ACC112 (cell line): ENCODE results near the gene CMTM8.

Source experiments
- H2AFZ ChIP-seq: fragments of 200-600 bp; sonication (generic); one replicate; pipeline ENCODE4 v1.6.0; 2017; ENCODE audit warnings: antibody characterized with exemption, low read length; ENCODE audit not compliant: unreplicated experiment
- H3K27ac ChIP-seq: fragments of 200-600 bp; sonication (generic); 2 replicates; pipeline ENCODE4 v1.5.1; 2014; ENCODE audit warnings: low read depth, mild to moderate bottlenecking, antibody characterized with exemption, low read length, moderate library complexity
- H3K27me3 ChIP-seq: fragments of 200-600 bp; sonication (generic); 2 replicates; pipeline ENCODE4 v1.6.1; 2014; ENCODE audit warnings: mild to moderate bottlenecking, antibody characterized with exemption, low read length, moderate library complexity, mixed read lengths; ENCODE audit not compliant: insufficient read depth
- H3K36me3 ChIP-seq: fragments of 200-600 bp; sonication (generic); 2 replicates; pipeline ENCODE4 v1.6.1; 2016; ENCODE audit warnings: mild to moderate bottlenecking, antibody characterized with exemption, low read length, moderate library complexity, mixed read lengths; ENCODE audit not compliant: insufficient read depth
- H3K4me1 ChIP-seq: fragments of 200-600 bp; sonication (generic); one replicate; pipeline ENCODE4 v1.6.1; 2016; ENCODE audit warnings: low read length, mixed read lengths; ENCODE audit not compliant: insufficient read depth, unreplicated experiment, control insufficient read depth
- H3K4me3 ChIP-seq: fragments of 200-600 bp; sonication (generic); 2 replicates; pipeline ENCODE4 v1.5.1; 2014; ENCODE audit warnings: mild to moderate bottlenecking, low read depth, low read length
- H3K79me2 ChIP-seq: fragments of 200-600 bp; sonication (generic); one replicate; pipeline ENCODE4 v1.6.0; 2016; ENCODE audit warnings: low read length; ENCODE audit not compliant: control insufficient read depth, unreplicated experiment, insufficient read depth

The CMTM8 gene

DNA sequence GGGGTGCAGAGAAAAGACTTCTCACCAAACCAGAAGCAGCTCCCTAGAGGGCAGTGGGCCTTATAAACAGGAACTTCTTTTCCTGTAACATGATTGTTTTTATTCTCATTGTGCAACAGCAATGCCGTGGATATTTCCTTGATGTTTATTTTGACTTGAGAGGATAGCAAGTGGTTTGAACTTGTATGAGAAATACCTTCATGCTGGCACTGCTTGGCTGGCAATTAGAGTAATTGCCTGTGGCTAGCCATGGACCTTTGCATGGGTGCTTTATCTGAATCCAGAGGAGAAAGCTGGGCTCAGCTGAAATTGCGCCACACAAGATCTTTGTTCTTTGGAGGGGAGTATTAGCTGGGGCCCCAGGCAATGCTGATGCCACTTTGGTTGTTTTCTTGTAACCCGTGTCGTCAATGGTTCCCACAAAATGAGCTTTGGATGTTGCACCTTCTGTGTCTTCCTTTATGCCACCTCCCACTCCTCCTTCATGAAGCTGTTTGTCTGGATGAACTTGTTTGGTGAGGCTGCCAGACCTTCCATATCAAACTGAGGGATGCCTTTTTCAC, 37.9 kb downstream of the CMTM8 start:
- Histone ChIP-seq H3K27ac (no peak overlapping the region), H3K4me3 (no peak overlapping the region), H3K79me2 (no peaks in the 10 kb centered on the region), H2AFZ (no peak overlapping the region), H3K4me1 (peaks cover 18% of the 10 kb centered on the region), H3K36me3 (no peaks in the 10 kb centered on the region), H3K27me3 (no peaks in the 10 kb centered on the region)

DNA sequence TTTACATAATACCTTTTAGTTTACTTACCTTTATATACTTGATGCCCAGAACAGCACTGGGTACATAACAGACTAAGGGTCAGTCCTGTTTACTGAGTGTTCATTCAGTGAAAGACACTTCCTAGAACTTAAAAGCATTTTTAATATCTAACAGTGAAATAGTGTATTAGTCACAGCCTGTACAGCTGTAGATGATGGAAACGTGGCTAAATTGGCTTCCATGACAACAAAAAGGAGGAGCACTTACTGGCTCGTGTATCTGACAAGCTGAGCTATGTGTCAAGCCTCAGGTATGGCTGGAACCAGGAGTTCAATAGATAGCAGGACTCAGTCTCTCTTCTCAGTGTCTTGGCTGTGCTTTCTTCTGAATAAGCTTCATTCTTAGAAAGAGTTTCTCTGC, 40.2 kb downstream of the CMTM8 start:
- no peak overlapping the region for H2AFZ ChIP-seq
- no peaks in the 10 kb centered on the region for H3K27me3 ChIP-seq
- no peaks in the 10 kb centered on the region for H3K36me3 ChIP-seq
- no peak overlapping the region for H3K4me3 ChIP-seq
- peaks cover 18% of the 10 kb centered on the region for H3K4me1 ChIP-seq
- H3K79me2 ChIP-seq: no peaks in the 10 kb centered on the region
- no peak overlapping the region for H3K27ac ChIP-seq

DNA sequence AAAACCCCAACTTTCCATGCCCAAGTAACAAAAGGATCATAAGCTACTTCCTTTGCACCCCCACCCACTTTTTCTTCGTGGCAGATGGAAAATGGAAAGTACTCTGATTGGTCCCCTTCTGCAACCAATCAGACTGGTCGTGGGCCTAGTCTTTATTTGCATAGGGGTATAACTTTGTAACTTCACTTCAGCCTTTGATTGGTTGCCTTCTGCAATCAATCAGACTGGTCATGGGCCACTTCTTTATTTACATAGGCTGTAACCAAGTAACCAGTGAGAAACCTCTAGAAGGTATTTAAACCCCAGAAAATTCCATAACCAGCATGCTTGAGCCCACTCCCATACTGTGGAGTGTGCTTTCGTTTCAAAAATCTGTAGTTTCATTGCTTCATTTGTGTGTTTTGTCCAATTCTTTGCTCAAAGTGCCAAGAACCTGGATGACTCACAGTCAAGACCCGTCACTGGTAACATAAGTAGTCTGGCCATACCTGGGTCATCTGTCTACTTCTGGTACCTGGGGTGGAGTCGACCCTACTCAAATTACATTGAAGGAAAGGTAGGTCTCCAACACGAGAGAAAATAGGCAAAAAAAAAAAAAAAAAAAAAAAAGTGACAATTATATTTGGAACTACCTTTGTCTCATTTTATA, 41.9 kb downstream of the CMTM8 start:
- H3K4me1 ChIP-seq: peaks cover 18% of the 10 kb centered on the region
- no peaks in the 10 kb centered on the region for H3K79me2 ChIP-seq
- H2AFZ ChIP-seq: no peak overlapping the region
- no peaks in the 10 kb centered on the region for H3K27me3 ChIP-seq
- no peaks in the 10 kb centered on the region for H3K36me3 ChIP-seq
- no peak overlapping the region for H3K4me3 ChIP-seq
- no peak overlapping the region for H3K27ac ChIP-seq

DNA sequence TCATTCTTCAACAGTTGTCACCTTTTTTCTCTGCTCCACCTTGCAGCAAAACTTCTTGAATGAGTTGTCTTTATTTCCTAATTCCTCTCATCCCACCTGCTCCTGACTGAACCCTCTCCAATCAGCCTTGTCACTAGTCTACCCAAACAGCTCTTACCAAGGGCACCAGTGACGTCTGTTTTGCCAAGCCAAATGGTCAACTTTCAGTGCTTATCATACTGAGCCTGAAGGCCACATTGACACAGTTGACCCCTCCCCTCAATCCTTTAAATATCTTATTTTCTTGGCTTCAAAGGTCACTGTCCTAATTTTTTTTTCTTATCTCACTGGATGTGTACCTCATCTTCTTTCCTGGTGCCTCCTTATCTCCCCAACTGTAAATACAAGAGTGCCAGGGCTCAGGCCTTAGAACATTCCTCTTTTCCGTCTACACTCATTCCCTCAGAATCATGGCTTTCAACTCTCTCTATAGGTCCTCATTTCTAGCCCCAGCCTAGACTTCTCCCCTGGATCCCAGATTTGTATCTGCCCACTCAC, 43.2 kb downstream of the CMTM8 start:
- no peaks in the 10 kb centered on the region for H3K27me3 ChIP-seq
- no peak overlapping the region for H3K27ac ChIP-seq
- no peak overlapping the region for H3K4me3 ChIP-seq
- no peaks in the 10 kb centered on the region for H3K79me2 ChIP-seq
- H3K4me1 ChIP-seq: peaks cover 8% of the 10 kb centered on the region
- no peak overlapping the region for H2AFZ ChIP-seq
- H3K36me3 ChIP-seq: no peaks in the 10 kb centered on the region

DNA sequence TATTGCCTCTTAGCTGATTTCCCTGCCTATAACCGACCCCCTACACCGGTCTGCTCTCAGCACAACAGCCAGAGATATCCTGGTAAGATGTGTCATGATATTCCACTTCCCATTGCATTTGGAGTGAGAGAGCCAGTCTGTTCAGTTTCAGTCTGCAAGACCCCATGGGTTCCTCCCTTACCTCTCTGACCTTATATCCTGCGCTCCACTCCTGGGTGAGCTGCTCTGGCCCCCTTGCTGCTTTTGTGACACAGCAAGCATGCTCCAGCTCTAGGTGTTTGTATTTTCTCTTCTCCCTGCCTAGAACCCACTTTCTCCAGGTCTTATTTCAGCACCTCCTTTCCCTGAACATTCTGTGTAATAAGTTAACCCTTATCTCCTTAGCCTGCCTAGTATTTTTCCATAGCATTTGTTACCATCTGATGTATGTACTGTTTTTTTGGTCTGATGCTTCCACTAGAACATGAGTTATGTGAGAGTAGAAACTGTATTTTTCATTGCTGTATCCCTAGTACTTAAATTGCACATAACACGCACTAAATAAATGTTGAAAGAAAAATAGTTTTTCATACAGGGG, 44.2 kb downstream of the CMTM8 start:
- Histone ChIP-seq H3K27ac (no peak overlapping the region), H3K4me1 (peaks cover 6% of the 10 kb centered on the region), H3K27me3 (no peaks in the 10 kb centered on the region), H3K79me2 (no peaks in the 10 kb centered on the region), H2AFZ (no peak overlapping the region), H3K36me3 (no peaks in the 10 kb centered on the region), H3K4me3 (no peak overlapping the region)

DNA sequence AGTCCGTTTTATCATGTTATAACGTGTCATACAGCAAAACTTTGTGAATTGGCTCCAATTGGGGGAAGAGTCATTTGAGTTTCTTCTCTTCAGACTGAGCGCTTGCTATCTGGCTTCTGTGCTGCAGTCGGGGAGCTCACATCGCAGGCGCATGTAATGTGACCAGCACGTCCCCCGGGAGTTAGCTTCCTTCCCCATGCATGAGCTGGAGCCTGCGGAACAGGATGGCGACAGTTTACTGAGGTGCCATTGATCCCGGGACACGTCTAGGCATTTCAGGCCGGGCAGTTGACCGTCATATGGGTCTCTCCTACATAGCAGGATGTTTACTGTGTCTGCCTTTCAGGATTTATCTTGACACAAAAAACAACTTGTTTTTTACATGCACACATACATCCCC, 44.8 kb downstream of the CMTM8 start:
- Histone ChIP-seq H3K27me3 (no peaks in the 10 kb centered on the region), H3K4me1 (peaks cover 6% of the 10 kb centered on the region), H2AFZ (no peak overlapping the region), H3K27ac (no peak overlapping the region), H3K79me2 (no peaks in the 10 kb centered on the region), H3K4me3 (no peak overlapping the region), H3K36me3 (no peaks in the 10 kb centered on the region)

DNA sequence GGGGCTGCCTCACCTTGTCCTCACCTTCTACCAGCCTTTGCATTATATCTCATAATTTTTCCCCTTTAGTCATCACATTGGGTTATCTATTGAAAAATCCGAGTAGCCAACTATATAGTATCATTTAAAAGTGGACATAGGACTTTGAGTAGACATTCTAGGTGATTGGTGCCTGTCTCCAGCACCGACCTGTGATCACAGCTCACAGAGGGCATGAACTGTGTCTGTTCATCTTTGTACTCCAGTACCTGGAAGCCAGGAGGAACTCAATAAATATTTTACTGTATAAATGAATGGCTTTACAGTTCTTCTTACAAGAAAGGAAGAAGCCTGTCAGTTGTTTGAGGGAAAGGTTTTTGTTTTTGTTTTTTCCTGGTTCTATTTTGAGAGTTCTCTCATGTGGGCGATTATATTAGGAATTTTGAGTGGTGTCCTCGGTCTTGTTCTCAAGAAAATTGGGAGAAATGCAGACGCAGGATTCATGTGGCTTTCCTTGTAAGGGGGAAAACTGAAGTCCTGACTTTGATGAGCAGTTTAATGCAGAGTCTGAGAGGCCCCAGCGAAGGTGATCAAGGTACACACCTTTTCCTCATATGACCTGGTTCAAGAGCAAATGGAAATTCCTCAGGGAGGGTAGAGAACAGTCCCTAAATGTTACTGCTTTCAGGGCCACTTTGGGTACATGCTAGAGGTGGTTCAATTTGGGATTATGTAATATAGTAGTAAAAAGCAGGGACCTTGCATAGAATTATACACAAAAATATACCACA, 46.1 kb downstream of the CMTM8 start:
- H3K27ac ChIP-seq: no peak overlapping the region
- no peaks in the 10 kb centered on the region for H3K4me1 ChIP-seq
- H3K27me3 ChIP-seq: no peaks in the 10 kb centered on the region
- H3K4me3 ChIP-seq: no peak overlapping the region
- no peak overlapping the region for H2AFZ ChIP-seq
- no peaks in the 10 kb centered on the region for H3K36me3 ChIP-seq
- H3K79me2 ChIP-seq: no peaks in the 10 kb centered on the region

DNA sequence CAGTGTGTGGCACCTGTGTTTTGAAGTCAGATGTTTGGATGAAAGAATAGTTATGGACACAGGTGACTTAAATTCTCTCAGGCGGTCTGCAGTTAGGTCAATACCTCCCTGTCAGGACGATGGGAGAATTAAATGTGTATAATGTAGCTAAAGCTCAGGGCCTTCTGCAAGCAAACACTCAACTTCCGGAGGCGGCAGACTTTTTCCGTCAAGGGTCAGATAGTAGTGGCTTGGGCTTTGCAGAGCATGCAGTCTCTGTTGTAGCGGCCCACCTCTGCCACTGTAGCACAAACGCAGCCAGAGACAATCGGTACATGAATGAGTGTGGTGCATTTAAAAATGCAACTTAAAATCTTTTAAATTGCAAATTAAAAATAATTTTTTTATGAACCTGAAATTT, 47.4 kb downstream of the CMTM8 start:
- H2AFZ ChIP-seq: no peak overlapping the region
- H3K4me1 ChIP-seq: no peaks in the 10 kb centered on the region
- H3K4me3 ChIP-seq: no peak overlapping the region
- no peaks in the 10 kb centered on the region for H3K79me2 ChIP-seq
- no peaks in the 10 kb centered on the region for H3K27me3 ChIP-seq
- H3K36me3 ChIP-seq: no peaks in the 10 kb centered on the region
- H3K27ac ChIP-seq: no peak overlapping the region

DNA sequence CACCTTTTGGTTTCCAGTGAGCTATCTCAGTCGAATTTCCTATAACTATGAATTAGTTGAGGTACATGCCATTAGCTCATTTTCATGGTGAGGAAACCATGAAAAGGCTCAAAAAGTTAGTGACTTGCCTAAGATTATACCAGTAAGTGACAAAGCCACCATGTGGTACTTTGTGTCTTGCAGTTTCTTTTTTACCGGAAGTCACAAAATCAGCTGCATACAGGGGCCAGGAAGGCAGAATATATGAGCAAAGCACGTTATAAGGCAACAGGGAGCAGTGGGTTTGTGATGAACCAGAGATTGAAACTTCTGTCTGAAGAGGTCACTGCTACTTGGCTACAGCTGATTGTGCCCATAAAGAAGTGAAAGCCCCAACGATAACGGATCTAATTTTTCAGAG, 50.3 kb downstream of the CMTM8 start:
- Histone ChIP-seq H2AFZ (no peak overlapping the region), H3K79me2 (no peaks in the 10 kb centered on the region), H3K4me3 (no peak overlapping the region), H3K27me3 (no peaks in the 10 kb centered on the region), H3K36me3 (no peaks in the 10 kb centered on the region), H3K27ac (no peak overlapping the region), H3K4me1 (no peaks in the 10 kb centered on the region)

DNA sequence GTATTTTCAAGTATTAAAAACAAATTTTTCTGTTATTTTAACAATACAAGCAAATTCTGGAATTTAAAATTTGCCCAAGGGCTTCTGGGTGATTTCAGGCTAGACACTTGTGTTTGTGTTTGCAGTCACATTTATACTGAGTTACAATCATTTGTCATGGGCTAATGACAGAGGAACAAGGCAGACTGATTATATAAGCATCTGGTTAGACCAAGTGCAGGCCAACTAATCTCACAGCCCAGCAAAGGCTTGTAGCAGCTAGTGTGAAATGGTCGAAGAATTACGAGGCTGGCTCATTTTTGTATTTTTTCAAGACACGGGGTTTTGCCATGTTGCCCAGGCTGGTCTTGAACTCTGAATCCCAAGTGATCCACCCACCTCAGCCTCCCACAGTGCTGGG, 52.1 kb downstream of the CMTM8 start:
- H3K27me3 ChIP-seq: no peaks in the 10 kb centered on the region
- no peak overlapping the region for H3K27ac ChIP-seq
- no peak overlapping the region for H3K4me3 ChIP-seq
- no peak overlapping the region for H2AFZ ChIP-seq
- no peaks in the 10 kb centered on the region for H3K4me1 ChIP-seq
- H3K79me2 ChIP-seq: no peaks in the 10 kb centered on the region
- no peaks in the 10 kb centered on the region for H3K36me3 ChIP-seq
